Lower leg skin (tissue), 3 donors: Measurements from ENCODE around the gene LMO1.

Experiments used
- CTCF ChIP-seq, 3 donors: fragments of 450-650 bp; IDR thresholded peaks; one replicate each; pipeline ENCODE4 v1.5.1; 2016; ENCODE audit warnings: antibody characterized with exemption in 3 of 3, mild to moderate bottlenecking in 3 of 3, moderate library complexity in 2 of 3
- POLR2A ChIP-seq, 2 donors: fragments of 450-650 bp; IDR thresholded peaks; one replicate each; pipeline ENCODE4 v1.6.1; 2016 to 2017; ENCODE audit warnings: antibody characterized with exemption in 2 of 2, mild to moderate bottlenecking in 1 of 2, moderate library complexity in 1 of 2

GRCh38 chr11:8237453-8237852 lies 26.2 kb downstream of the LMO1 start:
- TF ChIP-seq CTCF (IDR thresholded peaks at IDR 0.05) (no peak), POLR2A (IDR thresholded peaks at IDR 0.05) (no peak)
